Epidermal melanocyte (primary cell): ENCODE results near the gene RILPL2.
"Not testable (repeated sequence)": the region's sequence is repeated elsewhere in the genome, so short reads cannot be mapped to it uniquely, and the experiment has no call there.

Experiments used
- DNase-seq: peaks from one replicate; pipeline ENCODE4 v3.0.0; 2011; ENCODE audit warnings: low spot score; ENCODE audit not compliant: insufficient read length

RILPL2 gene

GRCh38 chr12:123450636-123451035 is 14.2 kb upstream of the RILPL2 start:
- no peak for DNase-seq

- no peak for DNase-seq
Observed at GRCh38 chr12:123449856-123450255, 13.4 kb upstream of the RILPL2 start.

DNA sequence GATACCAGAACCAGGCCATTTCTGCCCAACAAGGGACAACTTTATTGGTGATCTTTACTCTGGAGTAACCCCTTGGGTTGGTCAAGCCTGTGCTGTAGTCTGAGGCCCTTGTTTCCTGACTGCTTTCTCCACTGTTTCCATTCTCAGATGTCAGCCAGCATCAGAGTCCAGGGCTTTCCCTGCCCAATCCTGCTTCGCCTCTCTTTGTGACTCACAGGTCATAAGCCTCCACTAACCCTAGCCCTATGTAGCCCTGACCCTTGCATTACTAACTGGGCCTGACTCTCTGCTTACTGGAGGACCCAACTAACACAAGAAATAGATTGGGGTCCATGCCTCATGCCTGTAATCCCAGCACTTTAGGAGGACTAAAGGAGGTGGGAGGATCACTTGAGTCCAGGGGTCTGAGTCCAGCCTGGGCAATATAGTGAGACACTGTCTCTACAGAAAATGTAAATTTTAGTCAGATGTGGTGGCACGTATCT is 12.8 kb upstream of the RILPL2 start:
- no peak for DNase-seq

- no peak for DNase-seq
Observed at GRCh38 chr12:123446333-123446713, 9.8 kb upstream of the RILPL2 start.

GRCh38 chr12:123445388-123446332 is 9.2 kb upstream of the RILPL2 start:
- no peak for DNase-seq

DNA sequence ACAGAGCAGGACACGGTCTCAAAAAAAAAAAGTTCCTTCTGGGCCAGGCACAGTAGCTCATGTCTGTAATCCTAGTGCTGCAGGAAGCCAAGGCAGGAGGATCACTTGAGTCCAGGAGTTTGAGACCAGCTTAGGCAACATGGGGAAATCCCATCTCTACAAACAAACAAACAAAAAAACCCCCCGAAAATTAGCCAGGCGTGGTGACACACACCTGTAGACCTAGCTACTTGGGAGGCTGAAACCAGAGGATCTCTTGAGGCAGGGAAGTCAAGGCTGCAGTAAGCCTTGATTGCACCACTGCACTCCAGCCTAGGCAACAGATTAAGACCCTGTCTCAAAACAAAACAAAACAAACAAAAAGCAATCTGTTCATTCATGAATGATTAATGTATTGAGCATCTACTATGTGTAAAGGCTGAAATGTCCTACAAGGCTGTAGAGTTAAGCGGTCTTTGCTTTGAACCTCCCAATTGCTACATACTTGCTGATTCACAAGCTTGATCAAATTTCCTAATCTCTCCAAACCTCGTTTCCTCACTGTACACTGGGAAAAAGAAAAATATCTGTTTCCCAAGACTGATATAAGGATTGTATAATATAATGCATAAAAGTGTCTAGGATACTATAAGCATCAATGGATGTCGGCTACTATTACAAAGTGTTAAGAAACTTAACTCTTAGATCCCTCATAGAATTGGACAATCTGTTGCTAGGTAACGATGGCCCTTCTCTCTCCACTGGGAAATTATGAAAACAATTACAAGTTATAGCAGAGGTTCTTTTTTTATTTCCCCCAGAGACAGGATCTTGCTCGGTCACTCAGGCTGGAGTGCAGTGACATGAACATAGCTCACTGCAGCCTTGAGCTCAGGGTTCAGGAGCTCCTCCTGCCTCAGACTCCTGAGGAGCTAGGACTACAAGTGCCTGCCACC is 7.9 kb upstream of the RILPL2 start:
- no peak for DNase-seq

DNA sequence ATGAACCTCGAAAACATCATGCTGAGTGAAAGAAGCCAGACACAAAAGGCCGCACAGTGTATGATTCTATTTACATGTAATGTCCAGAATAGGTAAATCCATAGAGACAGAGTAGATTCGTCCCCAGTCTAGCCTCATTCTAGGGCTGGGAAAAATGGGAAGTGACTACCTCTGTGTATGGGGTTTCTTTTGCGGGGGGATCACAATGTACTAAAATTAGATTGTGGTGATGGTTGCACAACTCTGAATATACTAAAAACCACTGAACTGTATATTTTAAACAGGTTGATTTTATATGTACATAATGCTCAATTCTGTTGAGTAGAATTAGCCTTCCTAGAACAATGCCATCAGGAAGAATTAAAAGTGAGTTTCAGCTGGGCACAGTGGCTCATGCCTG is 6.3 kb upstream of the RILPL2 start:
- no peak for DNase-seq

DNA sequence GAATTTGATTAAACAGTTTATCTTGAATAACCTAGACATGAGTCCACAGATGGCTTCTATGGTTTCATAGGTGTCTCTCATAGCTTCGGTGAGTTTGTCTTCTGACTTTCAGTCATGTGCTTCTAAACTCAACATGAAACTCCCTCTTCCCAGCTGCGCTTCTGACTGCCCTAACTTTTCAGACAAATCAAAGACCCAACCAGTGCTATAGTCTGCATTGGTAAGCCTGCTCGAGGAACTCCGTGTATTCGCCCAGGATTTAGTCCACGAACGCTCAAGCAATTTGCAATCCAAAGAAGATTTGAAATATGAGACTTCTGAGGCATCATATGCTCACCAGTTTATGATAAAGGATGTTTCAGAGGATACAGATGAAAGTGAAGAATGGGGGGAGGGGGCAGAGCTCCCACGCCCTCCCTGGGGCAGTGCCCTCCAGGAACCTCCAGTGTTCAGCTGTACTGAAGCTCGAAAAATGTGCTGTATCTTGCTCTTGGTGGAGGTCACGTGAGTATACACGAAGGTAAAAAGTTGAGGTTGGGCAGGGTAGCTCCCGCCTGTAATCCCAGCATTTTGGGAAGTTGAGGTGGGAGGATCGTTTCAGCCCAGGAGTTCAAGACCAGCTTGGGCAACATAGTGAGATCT is 5.2 kb upstream of the RILPL2 start:
- no peak for DNase-seq

GRCh38 chr12:123435636-123436016 is 858 bp downstream of the RILPL2 start:
- DNase-seq = no peak

- no peak for DNase-seq
Observed at GRCh38 chr12:123433615-123434014, 2.9 kb downstream of the RILPL2 start.

DNA sequence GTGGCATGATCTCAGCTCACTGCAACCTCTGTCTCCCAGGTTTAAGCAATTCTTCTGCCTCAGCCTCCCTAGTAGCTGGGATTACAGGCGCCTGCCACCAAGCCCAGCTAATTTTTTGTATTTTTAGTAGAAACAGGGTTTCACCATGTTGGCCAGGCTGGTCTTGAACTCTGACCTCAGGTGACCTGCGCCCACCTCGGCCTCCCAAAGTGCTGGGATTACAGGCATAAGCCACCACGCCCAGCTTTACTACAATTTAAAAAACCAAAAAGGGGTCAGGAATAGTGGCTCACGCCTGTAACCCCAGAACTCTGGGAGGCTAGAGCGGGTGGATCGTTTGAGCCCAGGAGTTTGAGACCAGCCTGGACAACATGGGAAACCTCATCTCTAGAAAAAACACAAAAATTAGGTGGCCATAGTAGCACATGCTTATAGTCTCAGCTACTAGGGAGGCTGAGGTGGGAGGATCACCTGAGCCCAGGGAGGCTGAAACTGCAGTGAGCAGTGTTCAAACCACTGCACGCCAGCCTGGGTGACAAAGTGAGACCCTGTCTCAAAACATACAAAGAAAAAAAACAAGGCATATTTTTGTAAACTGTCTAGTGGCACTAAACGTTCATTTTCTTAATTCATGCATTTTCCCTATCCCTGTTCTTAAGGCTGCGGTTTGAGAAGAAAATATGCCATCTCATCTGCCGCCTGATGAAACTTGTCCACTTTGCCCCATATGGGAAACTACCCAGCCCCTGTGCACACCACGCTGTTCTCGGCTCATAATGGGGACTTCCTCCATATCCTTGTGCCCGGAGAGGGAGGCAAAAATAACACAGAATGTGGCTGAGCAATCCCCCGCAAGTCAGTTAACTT is 4.3 kb downstream of the RILPL2 start:
- not testable (repeated sequence) for DNase-seq

- not testable (repeated sequence) for DNase-seq
Observed at GRCh38 chr12:123429101-123429500, 7.4 kb downstream of the RILPL2 start.

DNA sequence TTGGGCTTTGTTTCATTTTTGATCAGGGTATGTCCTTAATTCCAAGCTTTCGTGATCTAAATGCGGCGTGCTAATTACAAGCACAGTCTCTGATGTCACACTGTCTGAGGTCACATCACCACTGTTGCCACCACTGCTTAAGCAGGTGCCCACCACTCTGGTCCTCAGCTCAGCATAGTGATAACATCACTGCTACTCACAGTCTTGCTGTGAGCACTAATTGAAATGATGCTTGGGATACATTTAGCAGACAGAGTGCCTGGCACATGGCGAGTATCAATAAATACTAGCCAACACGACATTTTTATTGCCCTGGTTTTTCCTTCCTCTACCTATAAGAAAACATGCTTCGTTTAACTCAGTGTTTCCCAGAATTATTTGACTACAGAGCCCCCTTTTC is 7.9 kb downstream of the RILPL2 start:
- no peak for DNase-seq

- no peak for DNase-seq
Observed at GRCh38 chr12:123427036-123427769, 9.3 kb downstream of the RILPL2 start.

GRCh38 chr12:123421314-123421713 is 15.2 kb downstream of the RILPL2 start:
- DNase-seq = no peak

GRCh38 chr12:123410041-123410412 is 26.5 kb downstream of the RILPL2 start:
- no peak for DNase-seq

DNA sequence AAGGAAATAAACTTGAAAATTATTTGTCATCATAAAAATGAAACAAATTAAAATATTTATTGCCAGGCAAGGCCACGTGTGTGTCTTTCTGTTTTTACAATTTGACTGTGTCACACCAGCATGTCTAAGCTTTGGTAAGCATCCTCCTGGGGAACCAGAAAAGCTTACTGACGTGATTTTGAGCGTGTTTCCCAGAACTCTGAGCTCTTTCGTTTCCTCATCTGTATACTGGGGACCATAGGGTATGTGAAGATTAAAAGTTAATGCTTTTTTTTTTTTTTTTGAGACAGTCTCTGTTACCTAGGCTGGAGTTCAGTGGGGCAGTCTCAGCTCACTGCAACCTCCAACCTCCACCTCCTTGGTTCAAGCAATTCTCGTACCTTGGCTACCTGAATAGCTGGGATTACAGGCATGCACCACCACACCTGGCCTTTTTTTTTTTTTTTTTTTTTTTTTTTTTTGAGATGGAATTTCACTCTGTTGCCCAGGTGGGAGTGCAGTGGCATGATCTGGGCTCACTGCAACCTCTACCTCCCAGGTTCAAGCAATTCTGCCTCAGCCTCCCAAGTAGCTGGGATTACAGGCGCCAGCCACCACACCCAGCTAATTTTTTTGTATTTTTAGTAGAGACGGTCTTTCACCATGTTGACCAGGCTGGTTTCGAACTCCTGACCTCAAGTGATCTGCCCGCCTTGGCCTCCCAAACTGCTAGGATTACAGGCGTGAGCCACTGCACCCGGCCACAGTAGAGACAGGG is 27.0 kb downstream of the RILPL2 start:
- not testable (repeated sequence) for DNase-seq

- DNase-seq = not testable (repeated sequence)
Observed at GRCh38 chr12:123408619-123409018, 27.9 kb downstream of the RILPL2 start.

DNA sequence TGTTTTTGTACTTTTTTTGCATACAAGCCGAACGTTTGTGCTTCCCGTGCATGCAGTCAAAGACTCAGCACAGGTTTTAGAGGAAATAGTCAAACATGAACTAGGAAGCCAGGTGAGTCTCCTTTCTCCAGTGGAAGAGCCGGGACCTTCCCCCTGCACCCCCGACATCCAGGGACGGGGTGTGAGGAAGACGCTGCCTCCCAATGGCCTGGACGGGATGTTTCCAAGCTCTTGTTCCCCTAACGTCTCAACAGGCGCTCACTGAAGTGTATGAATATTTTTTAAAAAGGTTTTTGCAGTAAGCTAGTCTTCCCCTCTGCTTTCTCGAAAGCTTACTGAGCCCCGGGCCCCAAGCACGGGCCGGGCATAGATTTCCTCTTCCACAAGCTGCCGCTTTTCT is 28.6 kb downstream of the RILPL2 start:
- DNase-seq = not testable (repeated sequence)
